Activated CD8-positive, alpha-beta T cell treated with anti-CD3 and anti-CD28 coated beads, Interleukin-2, amount 10 ng/mL, durations not matched to agents 7 days and 5 days (primary cell): ENCODE data around the gene NCAPG. TPM values are rescaled to one million over a fixed set of nuclear protein-coding genes. Genes with fewer than 3 reads are reported as not detected.
"Not testable (repeated sequence)": the region's sequence is repeated elsewhere in the genome, so short reads cannot be mapped to it uniquely, and the experiment has no call there.

Experiments
- ATAC-seq: fragments of 150-1000 bp; cut with Tn5 transposase; one replicate; pipeline ENCODE4 v1.10.0; 2021; ENCODE audit warnings: moderate library complexity
- CTCF ChIA-PET: fragments of 350-600 bp; sonication (Branson Sonifier 250); formaldehyde crosslinking; loops from one replicate; lab custom pipeline; 2021; ENCODE audit warnings: antibody characterized with exemption; lab: Charles Lee
- POLR2A ChIA-PET: fragments of 350-600 bp; sonication (Branson Sonifier 250); formaldehyde crosslinking; loops from one replicate; lab custom pipeline; 2021; ENCODE audit warnings: antibody characterized with exemption; lab: Charles Lee
- DNase-seq: peaks from one replicate; pipeline ENCODE4 v3.0.0-alpha.2; 2020
- H3K27ac Mint-ChIP-seq: one replicate; pipeline ENCODE4 v1.8.0; 2021; ENCODE audit warnings: mild to moderate bottlenecking, mixed read lengths
- H3K27me3 Mint-ChIP-seq: one replicate; pipeline ENCODE4 v1.8.0; 2021; ENCODE audit warnings: low read depth, mixed read lengths
- H3K36me3 Mint-ChIP-seq: one replicate; pipeline ENCODE4 v1.8.0; 2021; ENCODE audit warnings: low read depth, mixed read lengths
- H3K4me1 Mint-ChIP-seq: one replicate; pipeline ENCODE4 v1.8.0; 2021; ENCODE audit warnings: low read depth, mixed read lengths
- H3K4me3 Mint-ChIP-seq: one replicate; pipeline ENCODE4 v1.8.0; 2021; ENCODE audit warnings: mild to moderate bottlenecking, mixed read lengths
- H3K9me3 Mint-ChIP-seq: one replicate; pipeline ENCODE4 v1.8.0; 2022; ENCODE audit warnings: mixed read lengths; ENCODE audit not compliant: insufficient read depth
- total RNA-seq, 2 experiments: library from RNA; stranded (reverse); gene quantifications; one replicate each; pipeline ENCODE4 v1.2.3, GENCODE V29; 2021

NCAPG gene
- total RNA-seq, 2 experiments from 2014 or later: 92.5 to 93.5 TPM

GRCh38 chr4:17850295-17850694 lies 39.5 kb downstream of the NCAPG start:
- H3K4me1 Mint-ChIP-seq, CTCF ChIA-PET, ATAC-seq, POLR2A ChIA-PET, H3K4me3 Mint-ChIP-seq, H3K27ac Mint-ChIP-seq, DNase-seq, H3K9me3 Mint-ChIP-seq, H3K27me3 Mint-ChIP-seq: not testable (repeated sequence)
- H3K36me3 Mint-ChIP-seq: peaks cover 31% of the 10 kb centered on the region

DNA sequence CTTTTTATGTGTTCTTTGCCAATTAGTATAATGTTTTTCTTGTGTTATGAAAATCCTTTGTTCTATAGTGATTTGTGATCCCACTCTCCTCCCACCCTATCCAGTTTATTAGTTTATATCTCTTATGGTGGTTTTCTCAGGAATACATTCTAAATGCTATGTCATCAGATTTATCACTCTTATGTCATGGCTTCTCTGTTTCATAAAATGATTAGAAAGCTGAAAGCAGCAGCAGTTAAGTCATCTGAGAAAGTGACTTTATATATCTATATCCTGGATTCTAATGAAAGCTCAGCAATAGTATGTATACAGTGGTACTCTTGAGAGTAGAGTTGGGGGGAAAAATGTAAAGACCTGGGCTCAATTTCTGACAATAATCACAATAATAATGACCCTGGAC lies 41.2 kb downstream of the NCAPG start:
- Mint-ChIP-seq H3K27me3 (no peaks in the 10 kb centered on the region), H3K27ac (no peak overlapping the region), H3K9me3 (peaks cover 3% of the 10 kb centered on the region), H3K4me3 (no peak overlapping the region), H3K4me1 (no peaks in the 10 kb centered on the region), H3K36me3 (peaks cover 16% of the 10 kb centered on the region)
- no peak for DNase-seq
- ChIA-PET POLR2A (no interaction called here), CTCF (interaction anchor here (1.3 kb wide), 1 partner anchor 9 kb away, joined by 4 read pairs; no protein-coding TSS in a partner anchor)
- no peak for ATAC-seq

DNA sequence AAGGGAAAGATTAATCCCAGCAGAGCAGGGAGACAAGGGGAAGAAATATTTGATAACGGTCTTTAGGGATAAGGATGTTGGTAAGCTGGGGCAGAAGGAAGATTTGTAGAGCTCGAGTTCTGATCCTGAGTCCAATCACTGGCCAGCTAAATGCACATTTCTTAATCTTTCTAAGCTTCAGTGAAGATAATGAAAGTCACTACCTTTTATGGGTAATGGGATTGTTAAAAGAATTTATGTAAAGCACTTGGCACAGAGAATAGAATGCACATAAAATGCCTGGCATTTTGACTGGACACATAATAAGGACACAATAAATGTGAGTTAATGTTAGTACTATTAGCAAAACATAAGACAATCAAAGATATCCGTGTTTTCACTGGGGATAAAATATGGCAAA lies 43.3 kb downstream of the NCAPG start:
- CTCF ChIA-PET: no interaction called here

DNA sequence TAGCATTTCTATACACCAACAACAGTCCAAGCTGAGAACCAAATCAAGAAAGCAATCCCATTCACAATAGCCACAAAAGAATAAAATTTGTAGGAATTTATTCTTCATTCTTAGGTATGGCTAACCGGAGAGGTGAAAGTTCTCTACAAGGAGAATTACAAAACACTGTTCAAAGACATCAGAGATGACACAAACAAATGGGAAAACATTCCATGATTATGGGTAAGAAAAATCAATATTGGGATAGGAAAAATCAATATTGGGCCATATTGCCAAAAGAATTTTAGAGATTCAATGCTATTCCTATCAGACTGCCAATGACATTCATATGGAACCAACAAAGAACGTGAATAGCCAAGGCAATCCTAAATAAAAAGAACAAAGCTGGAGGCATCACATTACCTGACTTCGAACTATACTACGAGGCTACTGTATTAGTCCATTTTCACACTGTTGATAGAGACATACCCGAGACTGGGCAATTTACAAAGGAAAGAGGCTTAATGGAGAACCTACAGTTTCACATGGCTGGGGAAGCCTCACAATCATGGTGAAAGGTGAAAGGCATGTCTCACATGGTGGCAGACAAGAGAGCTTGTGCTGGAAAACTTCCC lies 49.1 kb downstream of the NCAPG start:
- Mint-ChIP-seq H3K27ac (no peak overlapping the region), H3K9me3 (peaks cover 12% of the 10 kb centered on the region), H3K4me3 (no peak overlapping the region), H3K36me3 (peaks cover 11% of the 10 kb centered on the region), H3K4me1 (no peaks in the 10 kb centered on the region), H3K27me3 (no peaks in the 10 kb centered on the region)
- POLR2A ChIA-PET: no interaction called here
- no peak for DNase-seq
- no peak for ATAC-seq
- CTCF ChIA-PET: no interaction called here

More for the DNA sequence above, 43.3 kb downstream of the NCAPG start:
- ATAC-seq: no peak
- Mint-ChIP-seq H3K36me3 (peaks cover 1% of the 10 kb centered on the region), H3K27me3 (no peaks in the 10 kb centered on the region), H3K27ac (no peak overlapping the region), H3K9me3 (no peaks in the 10 kb centered on the region), H3K4me1 (no peaks in the 10 kb centered on the region), H3K4me3 (no peak overlapping the region)
- no peak for DNase-seq
- POLR2A ChIA-PET: interaction anchor here (0.5 kb wide), 1 partner anchor 102 kb away, joined by 3 read pairs; no protein-coding TSS in a partner anchor

GRCh38 chr4:17861906-17862305 lies 51.1 kb downstream of the NCAPG start:
- POLR2A ChIA-PET, H3K27me3 Mint-ChIP-seq, H3K4me3 Mint-ChIP-seq, DNase-seq, CTCF ChIA-PET, H3K27ac Mint-ChIP-seq, H3K4me1 Mint-ChIP-seq, ATAC-seq: not testable (repeated sequence)
- Mint-ChIP-seq H3K9me3 (peaks cover 12% of the 10 kb centered on the region), H3K36me3 (peaks cover 11% of the 10 kb centered on the region)

GRCh38 chr4:17865866-17866363 lies 55.1 kb downstream of the NCAPG start:
- Mint-ChIP-seq H3K27ac (no peak overlapping the region), H3K4me1 (no peaks in the 10 kb centered on the region), H3K36me3 (peaks cover 8% of the 10 kb centered on the region), H3K27me3 (no peaks in the 10 kb centered on the region), H3K9me3 (peaks cover 12% of the 10 kb centered on the region), H3K4me3 (no peak overlapping the region)
- CTCF ChIA-PET: no interaction called here
- POLR2A ChIA-PET: no interaction called here
- DNase-seq: no peak
- no peak for ATAC-seq

DNA sequence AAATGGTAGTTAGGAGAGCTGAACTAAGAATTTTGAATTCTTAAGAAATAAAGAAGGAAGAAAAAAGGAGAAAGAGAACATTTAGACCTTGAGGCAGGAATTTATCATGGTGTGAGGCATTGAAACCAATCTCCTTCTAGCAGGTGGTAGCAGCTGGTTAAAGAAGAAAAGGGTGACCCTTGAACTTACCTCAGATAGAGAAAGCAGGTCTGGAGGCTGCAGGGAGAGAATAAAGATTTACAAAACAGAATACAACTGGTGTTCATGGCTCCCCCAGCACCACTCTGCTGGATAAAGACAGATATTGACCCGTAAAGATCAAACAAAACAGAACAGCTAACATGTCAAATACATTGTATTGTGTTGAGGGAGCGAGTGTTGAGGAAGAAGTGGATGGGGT lies 56.0 kb downstream of the NCAPG start:
- CTCF ChIA-PET: no interaction called here
- Mint-ChIP-seq H3K36me3 (peaks cover 5% of the 10 kb centered on the region), H3K27ac (no peak overlapping the region), H3K4me3 (no peak overlapping the region), H3K27me3 (no peaks in the 10 kb centered on the region), H3K9me3 (peaks cover 9% of the 10 kb centered on the region), H3K4me1 (no peaks in the 10 kb centered on the region)
- POLR2A ChIA-PET: no interaction called here
- DNase-seq (no peak), ATAC-seq (no peak)

DNA sequence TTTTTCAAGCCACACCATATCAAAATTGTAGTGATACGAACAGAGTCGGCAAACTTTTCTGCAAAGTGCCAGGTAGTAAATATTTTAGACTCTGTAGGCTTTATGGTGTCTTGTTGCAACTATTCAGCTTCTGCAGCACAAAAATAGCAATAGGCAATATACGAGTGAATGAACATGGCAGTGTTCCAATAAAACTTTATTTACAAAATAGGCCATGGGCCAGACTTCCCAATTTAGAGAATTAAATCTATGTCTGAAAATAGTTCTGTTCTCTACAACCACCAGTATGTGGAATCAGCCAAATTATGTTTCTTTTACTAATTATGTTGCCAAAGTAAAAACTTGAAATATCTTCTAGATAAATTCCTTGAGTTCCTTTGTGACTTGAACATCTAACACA lies 56.5 kb downstream of the NCAPG start:
- H3K36me3 Mint-ChIP-seq: peaks cover 1% of the 10 kb centered on the region
- H3K9me3 Mint-ChIP-seq: peaks cover 4% of the 10 kb centered on the region
- no peak overlapping the region for H3K27ac Mint-ChIP-seq
- POLR2A ChIA-PET: no interaction called here
- DNase-seq (no peak), ATAC-seq (no peak)
- CTCF ChIA-PET: no interaction called here
- H3K27me3 Mint-ChIP-seq: no peaks in the 10 kb centered on the region
- H3K4me3 Mint-ChIP-seq: no peak overlapping the region
- H3K4me1 Mint-ChIP-seq: no peaks in the 10 kb centered on the region

DNA sequence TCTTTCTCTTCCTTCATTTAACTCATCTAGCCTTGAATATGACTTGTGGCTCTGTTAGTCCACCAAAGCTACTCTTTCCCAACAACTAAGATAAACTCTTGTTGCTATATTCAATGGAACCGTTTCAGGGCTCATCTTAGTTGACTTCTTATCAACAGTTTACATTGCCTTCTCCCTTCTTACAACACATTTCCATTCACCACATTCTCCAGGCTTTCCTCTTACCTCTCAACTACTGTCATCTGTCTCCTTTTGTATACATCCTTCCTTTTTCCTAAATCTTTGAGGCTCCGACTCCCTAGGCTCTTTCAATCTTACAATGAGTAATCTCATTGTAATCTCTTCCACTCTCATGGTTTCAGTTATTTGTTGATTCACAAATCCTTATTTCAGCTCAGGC lies 58.5 kb downstream of the NCAPG start:
- ATAC-seq (no peak), DNase-seq (no peak)

DNA sequence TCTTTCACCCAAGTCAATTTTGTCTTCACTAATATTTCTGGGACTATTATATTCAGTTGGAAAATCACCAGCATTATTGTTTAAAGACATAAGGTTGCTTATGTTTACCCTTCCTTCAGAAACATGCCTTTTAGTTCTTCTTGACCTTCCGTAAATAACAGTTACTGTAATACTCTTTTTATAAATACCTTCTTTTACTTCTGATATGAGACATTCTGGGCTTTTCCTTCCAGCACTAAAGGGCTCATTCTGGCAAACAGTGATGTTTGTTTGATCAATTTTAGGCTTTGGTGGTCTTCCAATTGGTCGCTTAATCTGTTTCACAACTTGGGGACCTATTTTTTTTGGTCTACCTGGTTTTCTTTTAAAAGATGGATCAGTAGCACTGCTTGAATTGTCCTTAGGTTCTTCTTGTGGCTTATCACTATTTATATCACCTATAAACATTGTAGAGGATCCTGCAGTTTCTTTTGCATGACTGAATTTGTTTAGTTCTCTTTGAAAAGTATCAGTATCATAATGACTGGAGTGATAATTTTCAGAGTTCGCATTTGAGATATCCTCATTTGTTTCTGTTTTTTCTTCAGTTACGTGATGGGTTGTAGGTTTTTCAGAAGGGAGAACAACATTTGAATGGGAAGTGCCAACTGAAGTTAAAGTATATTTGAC lies 64.8 kb downstream of the NCAPG start:
- no peak for ATAC-seq
- H3K36me3 Mint-ChIP-seq: peaks cover 8% of the 10 kb centered on the region
- H3K9me3 Mint-ChIP-seq: no peaks in the 10 kb centered on the region
- H3K27me3 Mint-ChIP-seq: no peaks in the 10 kb centered on the region
- DNase-seq: no peak
- POLR2A ChIA-PET: no interaction called here
- no peak overlapping the region for H3K4me3 Mint-ChIP-seq
- CTCF ChIA-PET: no interaction called here
- no peaks in the 10 kb centered on the region for H3K4me1 Mint-ChIP-seq
- H3K27ac Mint-ChIP-seq: no peak overlapping the region

More for the DNA sequence above, 58.5 kb downstream of the NCAPG start:
- H3K4me3 Mint-ChIP-seq: no peak overlapping the region
- CTCF ChIA-PET: no interaction called here
- H3K27ac Mint-ChIP-seq: no peak overlapping the region
- no peaks in the 10 kb centered on the region for H3K27me3 Mint-ChIP-seq
- POLR2A ChIA-PET: no interaction called here
- H3K36me3 Mint-ChIP-seq: no peaks in the 10 kb centered on the region
- H3K9me3 Mint-ChIP-seq: no peaks in the 10 kb centered on the region
- no peaks in the 10 kb centered on the region for H3K4me1 Mint-ChIP-seq

DNA sequence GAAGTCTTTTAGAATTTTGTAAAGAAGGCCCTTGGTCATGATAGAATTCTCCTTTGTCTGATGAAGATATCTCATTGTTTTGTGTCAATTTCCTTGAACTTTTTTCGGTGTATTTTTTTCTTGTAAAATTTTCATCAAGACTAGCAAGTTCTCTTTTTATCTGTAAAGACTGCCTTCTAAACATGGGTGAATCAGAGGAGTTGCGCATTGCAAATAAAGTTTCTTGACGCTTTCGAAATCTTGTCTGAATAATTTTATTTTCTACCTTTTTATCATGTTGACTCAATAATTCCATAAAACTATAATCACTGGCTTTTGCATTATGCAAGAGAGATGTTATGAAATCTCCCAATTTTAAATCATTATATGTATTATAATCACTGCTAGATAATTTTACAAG lies 66.2 kb downstream of the NCAPG start:
- POLR2A ChIA-PET: no interaction called here
- no peak overlapping the region for H3K4me3 Mint-ChIP-seq
- DNase-seq (no peak), ATAC-seq (no peak)
- H3K27me3 Mint-ChIP-seq: no peaks in the 10 kb centered on the region
- H3K9me3 Mint-ChIP-seq: no peaks in the 10 kb centered on the region
- no peak overlapping the region for H3K27ac Mint-ChIP-seq
- CTCF ChIA-PET: no interaction called here
- H3K4me1 Mint-ChIP-seq: no peaks in the 10 kb centered on the region
- peaks cover 8% of the 10 kb centered on the region for H3K36me3 Mint-ChIP-seq

DNA sequence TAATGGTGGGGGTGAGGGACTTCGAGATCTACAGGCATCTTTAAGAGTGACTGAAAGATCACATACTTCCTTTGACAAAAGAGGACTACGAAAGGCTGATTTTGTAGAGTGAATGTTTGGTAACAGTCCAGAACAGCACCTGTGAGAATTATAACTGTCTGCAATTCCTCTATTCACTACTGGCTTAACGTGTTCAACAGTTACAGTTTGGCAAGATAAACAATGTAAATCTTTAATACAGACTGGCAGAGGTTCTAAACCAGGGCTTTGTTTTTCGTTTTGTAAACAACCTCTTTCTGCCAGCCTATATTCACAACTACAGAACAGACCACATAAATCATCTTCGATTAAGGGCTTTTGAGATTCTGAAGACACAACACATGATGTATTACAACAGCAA lies 66.9 kb downstream of the NCAPG start:
- H3K9me3 Mint-ChIP-seq: no peaks in the 10 kb centered on the region
- no peak overlapping the region for H3K27ac Mint-ChIP-seq
- ChIA-PET CTCF (no interaction called here), POLR2A (no interaction called here)
- no peaks in the 10 kb centered on the region for H3K27me3 Mint-ChIP-seq
- H3K4me1 Mint-ChIP-seq: no peaks in the 10 kb centered on the region
- DNase-seq: no peak
- H3K36me3 Mint-ChIP-seq: peaks cover 8% of the 10 kb centered on the region
- no peak for ATAC-seq
- H3K4me3 Mint-ChIP-seq: no peak overlapping the region
